ENCODE results near the gene KLHL7.

DNA sequence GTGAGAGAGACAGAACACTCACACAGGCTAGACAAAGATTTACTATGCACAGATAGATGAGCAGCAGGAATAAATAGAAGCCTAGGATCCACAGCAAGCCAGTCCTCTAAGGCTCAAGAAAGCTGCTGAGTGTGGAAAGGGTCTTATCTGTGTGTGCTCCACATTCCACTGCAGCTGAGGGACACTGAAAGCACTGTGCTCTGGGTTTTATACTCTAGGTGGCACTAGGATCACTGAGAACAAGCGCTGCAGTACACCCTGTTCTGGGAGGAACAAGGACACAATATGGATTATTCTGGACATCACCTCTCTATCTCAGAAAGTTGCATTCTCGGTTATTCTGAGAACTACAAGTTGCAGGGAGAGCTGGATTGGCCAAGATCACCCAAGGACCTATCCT lies 4.9 kb upstream of the KLHL7 start:
- TF ChIP-seq POLR2A (IDR thresholded peaks at IDR 0.05) (no peak), POLR2AphosphoS5 (IDR thresholded peaks at IDR 0.05; ENCODE audit: insufficient read depth in 1 of 2, low read depth in 1 of 2) (no peak)
- TF ChIP-seq, protein P1, sequence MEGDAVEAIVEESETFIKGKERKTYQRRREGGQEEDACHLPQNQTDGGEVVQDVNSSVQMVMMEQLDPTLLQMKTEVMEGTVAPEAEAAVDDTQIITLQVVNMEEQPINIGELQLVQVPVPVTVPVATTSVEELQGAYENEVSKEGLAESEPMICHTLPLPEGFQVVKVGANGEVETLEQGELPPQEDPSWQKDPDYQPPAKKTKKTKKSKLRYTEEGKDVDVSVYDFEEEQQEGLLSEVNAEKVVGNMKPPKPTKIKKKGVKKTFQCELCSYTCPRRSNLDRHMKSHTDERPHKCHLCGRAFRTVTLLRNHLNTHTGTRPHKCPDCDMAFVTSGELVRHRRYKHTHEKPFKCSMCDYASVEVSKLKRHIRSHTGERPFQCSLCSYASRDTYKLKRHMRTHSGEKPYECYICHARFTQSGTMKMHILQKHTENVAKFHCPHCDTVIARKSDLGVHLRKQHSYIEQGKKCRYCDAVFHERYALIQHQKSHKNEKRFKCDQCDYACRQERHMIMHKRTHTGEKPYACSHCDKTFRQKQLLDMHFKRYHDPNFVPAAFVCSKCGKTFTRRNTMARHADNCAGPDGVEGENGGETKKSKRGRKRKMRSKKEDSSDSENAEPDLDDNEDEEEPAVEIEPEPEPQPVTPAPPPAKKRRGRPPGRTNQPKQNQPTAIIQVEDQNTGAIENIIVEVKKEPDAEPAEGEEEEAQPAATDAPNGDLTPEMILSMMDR (IDR thresholded peaks at IDR 0.05) = no peak

Measured in vagina (tissue), 2 donors.